Activated T-cell treated with anti-CD3 and anti-CD28 coated beads, Interleukin-2, amount 50 U/mL, for 1 hour (primary cell): Measurements from ENCODE around the gene SLC7A4.
"Not testable (repeated sequence)": the region's sequence is repeated elsewhere in the genome, so short reads cannot be mapped to it uniquely, and the experiment has no call there.

Source experiments
- DNase-seq: peaks from one replicate; pipeline ENCODE4 v3.0.0-alpha.2; 2020

The SLC7A4 gene

DNA sequence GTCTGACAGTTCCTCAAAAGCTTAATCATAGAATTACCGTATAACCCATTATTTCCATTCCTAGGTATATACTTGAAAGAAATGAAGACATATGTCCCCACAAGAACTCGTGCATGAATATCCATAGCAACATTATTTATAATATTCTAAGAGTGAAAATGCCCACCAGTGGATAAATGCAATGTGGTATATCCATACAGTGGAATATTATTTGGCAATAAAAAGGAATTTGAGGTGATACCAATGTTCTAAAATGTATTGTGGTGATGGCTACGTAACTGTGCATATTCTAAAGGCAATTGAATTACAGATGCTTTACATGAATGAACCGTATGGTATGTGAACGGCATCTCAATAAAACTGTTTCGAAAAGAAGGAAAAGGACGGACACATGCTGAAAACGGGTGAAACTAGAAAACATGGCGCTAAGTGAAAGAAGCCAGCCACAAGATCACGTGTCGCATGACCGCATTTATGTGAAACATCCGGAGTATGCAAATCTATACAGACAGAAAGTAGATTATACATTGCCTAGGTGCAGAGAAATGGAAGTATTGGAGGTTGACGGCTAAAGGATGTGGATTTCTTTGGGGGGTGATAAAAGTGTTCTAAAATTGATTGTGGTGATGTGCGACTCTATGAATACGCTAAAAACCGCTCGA is 29.4 kb upstream of the SLC7A4 start:
- not testable (repeated sequence) for DNase-seq

DNA sequence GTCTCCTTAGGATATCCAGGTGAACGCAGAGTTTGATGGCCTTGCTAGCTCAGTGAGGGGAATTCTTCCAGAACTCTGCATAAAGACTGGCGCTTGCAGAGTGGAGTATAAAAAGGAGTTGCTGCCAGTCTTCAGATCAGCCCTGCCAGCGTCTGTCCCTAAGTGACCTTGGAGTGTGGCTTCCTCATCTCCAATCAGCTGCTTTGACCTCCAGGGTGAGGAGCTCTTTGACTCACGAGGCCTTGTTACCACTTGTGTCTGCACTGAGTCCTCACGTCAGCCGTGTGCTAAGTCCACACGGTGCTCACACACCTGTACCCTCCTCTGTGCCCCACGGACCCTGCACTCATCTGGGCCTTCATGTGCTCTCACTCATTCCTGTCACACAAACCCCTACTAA is 28.0 kb upstream of the SLC7A4 start:
- DNase-seq: not testable (repeated sequence)

GRCh38 chr22:21055880-21056319 is 23.5 kb upstream of the SLC7A4 start:
- no peak for DNase-seq

DNA sequence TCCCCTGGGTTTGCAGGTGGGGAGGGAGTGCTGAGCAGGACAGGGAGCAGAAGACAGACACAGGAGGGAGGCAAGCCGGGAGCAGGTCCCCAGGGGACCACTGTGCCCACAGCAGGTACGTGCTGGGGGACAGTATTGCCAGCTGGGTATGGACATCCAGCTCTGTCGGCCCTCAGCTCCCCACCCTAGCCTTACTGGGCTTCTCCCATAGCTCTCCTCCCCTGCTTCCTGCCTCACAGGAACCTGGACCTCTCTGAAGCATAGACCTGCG is 23.1 kb upstream of the SLC7A4 start:
- DNase-seq: no peak

- no peak for DNase-seq
Measured at GRCh38 chr22:21054714-21055563, 22.6 kb upstream of the SLC7A4 start.

- DNase-seq: no peak
Measured at GRCh38 chr22:21054046-21054713, 21.8 kb upstream of the SLC7A4 start.

DNA sequence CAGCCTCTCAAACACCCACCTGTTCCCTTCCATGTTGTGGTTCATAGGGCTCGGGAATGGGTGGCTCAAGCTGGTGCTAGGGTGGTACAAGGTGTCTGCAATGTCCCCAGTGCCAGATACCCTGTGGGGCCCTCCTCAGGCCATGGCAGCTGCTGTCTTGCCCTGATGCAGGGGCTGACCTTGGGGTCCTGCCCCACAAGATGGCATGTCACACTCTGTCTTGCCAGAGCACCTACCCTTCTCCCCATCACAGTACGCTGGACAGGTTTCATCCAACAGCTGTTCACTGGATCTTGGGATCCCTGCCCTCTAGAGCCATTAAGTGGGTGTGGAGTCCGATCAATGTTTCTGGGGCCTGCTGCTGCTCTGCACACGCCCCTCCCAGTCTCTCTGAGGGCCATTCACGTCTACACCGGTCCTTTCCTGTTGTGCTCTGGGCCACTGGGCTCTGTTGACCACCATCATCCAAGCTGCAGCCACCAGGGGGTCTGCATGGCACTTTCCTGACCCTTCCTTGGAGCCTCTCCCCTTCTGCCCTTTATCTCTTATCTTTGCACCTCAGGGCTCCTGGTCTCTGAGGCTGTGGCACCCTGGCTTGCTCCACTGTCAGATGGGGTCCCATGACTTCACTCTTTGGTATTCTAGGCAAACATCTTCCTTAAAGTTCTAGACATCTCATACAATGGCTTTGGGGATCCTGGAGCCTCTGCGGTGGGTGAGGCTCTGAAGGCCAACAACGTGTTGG is 20.5 kb upstream of the SLC7A4 start:
- DNase-seq: no peak

GRCh38 chr22:21051831-21052400 is 19.6 kb upstream of the SLC7A4 start:
- DNase-seq: no peak

DNA sequence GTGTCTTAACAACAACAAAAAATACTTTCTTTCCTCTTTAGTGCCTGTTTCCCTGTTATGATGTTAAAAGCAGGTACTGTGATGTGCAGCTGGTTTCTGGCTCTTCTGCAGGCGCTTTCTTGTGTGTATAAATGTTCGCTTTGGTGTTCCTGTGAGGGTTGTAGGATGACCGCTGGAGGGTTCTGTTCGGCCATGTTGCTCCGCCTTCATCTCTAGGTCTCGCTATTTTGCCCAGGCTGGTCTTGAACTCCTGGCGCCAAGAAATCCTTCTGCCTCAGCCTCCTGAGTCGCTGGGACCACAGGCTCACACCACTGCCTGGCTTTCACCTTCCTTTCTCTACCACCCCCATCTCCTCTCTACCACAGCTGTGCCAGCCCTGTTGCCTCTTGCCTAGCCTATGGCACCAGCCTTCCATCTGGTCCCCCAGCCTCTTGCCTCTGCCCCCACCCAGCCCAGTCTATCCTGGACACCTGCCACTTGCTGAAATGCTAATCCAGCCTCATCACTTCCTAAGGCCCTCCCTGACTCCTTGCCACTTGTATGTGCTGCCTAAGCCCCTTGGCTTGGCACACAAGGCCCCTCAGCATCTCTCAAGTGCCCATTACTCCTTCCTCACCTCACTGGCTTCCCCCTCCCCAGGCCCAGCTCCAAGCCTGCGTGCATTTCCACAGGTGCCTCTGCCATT is 18.9 kb upstream of the SLC7A4 start:
- DNase-seq: no peak

- DNase-seq: not testable (repeated sequence)
Measured at GRCh38 chr22:21048965-21049364, 16.6 kb upstream of the SLC7A4 start.

DNA sequence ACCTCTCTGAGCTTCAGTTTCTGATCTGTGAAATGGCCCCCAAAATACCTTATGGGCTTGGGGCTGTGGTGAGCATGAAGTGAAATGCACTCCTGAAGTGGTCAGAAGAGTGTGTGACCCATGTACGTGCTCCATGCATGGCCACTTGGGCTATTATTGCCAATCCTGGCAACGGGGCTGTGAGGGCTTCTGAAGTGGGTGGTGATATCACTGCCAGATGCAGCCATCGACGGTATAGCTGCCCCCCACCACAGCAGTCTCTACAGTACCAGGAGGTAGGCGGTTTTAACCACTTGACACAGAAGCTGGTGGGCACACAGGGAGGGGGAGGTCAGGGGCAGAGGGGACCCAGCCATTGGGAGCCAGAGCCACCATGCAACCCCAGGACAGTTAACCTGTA is 16.1 kb upstream of the SLC7A4 start:
- DNase-seq: not testable (repeated sequence)

DNA sequence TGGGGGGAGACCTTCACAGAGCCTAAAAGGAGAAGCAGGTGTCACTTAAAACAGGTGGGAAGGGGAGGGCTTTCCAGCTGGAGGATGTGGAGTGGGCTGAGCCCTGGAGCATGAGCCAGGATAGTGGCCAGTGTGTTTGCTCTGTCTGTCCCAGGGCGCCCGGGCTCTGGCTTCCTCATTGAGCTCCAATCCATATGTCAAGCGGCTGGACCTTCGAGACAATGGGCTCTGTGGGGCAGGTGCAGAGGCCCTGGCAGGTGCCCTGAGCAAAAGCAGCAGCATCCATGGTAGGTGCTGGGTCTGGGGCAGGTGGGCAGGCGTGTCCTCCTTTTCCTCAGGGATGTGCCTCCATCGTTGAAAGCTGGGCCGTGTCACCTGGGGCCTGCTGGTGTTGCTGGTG is 15.4 kb upstream of the SLC7A4 start:
- no peak for DNase-seq

GRCh38 chr22:21047035-21047661 is 14.8 kb upstream of the SLC7A4 start:
- no peak for DNase-seq

DNA sequence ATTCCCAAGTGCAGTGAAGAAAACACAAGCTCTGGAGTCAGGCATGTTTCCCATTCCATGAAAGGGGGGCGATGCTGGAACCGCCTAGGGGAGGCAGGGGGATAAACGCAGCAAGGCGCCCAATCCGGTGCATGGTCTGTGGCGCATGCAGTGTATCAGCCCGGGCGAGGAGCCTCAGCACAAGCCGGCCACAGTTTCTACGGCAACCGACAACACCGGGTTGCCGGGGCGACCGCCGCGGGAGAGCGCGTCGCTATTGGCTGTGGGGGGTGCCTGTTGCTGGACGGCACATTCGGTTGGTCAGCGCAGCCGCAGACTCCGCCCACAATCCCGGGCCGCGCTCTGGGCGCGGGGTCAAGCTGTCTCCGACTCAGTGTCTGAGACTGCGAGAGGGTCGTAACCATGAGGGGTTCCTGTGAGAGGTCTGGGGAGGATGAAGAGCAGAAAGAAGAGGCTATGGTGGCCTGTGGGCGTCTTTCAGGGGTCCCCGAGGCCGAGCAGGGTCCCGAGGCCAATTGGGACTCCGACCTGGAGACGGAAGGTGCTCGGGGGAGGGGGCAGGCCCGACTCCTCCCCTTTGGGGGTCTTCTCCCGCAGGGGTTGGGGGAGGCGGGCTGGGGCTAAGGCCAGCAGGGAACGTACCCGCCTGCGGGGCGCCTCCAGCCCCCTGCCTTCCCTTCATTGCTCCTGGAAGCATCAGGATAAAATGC is 13.4 kb upstream of the SLC7A4 start, which contains the start of gene LRRC74B:
Gene LRRC74B (plus strand): TSS at position 362 of the 710 bp plus-strand sequence. CDS start 41 bp downstream, at position 403.
- peak; percentile 71 for DNase-seq

DNA sequence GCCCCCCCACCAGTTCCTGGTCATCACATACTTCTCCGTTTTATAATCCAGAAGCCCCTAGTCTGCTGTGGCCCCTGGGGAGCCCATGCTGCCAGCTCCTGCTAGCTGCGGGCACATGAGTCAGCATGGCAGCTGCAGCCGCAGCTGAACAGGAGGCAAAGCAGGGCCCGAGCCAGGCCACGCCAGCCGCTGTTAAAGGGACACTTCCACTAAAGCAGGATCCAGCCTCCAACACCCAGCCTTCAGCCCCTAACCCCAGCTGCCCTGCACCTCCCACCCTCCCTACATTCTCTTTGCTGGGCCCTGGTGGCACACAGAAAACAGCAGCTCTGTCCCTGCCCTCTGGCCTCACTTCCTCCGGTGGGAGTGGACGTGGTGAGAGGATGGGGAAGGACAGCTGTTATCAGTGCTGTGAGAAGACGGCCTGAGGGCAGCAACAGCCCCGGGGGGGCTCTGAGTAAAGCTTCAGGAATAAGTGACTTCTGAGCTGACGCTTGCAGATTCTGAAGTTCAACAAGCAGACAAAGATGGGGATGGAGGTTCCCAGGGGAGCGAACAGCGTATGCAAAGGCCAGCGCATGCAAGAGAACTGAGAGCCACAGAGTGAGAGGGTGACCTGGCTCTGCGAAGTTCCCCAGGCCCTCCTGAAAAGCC is 12.7 kb upstream of the SLC7A4 start:
- DNase-seq: no peak

DNA sequence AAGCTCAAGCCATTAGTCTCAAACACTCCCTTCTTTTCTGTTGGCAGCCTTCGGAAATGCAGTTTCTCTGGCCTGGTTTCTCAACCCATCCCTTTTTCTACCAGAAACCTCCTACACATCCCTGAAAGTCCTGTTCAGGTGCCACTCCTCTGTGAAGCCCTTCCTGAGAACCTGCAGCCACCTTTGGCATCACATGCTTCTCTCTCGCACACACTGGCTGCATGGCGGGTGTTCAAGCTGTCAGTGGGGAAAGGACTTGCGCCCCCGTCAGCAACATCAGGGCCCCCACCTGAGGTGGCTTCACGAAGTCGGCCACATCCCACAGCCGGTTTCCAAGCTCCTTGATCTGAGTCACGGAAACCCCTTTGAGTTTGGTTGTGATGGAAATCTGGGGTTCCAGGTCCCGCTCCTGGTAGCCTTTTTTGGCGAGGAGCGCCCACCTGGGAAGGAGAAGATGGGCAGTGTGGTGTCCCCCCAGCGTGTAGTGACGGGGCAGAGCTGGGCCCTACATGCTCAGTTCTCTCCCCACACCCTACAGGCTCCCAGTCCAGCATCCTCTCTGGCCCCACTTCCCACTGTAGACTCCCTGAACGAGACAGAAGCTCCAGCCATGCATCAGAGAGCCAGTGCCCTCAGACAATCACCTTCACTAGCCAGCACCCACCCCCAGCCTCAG is 11.6 kb upstream of the SLC7A4 start:
- DNase-seq: no peak

DNA sequence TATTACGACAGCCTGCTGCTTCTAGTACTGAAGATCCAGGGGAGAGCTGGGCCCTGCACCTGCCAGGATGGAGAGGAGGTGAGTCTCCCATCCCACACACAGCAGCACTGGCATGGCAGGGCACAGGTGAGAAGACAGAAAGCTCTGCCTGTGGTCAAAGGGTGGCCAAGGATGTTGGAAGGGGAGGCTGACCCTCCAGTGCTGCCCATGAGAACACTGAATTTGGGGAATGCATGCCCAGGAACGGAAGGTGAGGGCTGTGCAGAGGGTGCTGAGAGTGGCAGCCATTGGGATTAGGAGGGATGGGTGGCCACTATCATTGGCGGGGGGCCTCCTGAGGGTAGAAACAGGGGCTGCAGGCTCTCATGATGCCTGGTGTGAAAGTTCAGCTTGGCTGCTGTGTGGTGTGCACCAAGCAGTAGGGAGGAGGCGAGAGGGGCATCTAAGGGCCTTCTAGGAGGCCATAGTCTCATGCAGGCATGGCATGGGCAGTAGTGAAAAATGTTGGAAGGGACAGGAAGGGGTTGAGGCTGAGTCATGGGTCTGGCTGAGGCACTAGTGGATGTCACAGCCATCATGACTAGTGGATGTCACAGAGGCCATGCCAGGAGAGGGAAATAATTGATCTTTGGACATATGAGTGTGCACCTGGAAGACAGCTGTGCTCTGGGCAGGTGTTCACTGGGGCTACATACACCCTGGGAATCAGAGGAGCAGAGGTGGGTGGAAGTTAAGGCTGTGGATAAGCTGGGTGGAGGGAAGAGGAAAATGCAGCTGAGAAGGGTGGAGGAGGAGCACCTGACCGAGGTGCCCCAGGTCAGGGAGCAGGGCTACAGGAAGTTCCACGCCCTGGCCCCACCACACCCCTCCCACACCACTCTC is 10.9 kb upstream of the SLC7A4 start:
- no peak for DNase-seq

DNA sequence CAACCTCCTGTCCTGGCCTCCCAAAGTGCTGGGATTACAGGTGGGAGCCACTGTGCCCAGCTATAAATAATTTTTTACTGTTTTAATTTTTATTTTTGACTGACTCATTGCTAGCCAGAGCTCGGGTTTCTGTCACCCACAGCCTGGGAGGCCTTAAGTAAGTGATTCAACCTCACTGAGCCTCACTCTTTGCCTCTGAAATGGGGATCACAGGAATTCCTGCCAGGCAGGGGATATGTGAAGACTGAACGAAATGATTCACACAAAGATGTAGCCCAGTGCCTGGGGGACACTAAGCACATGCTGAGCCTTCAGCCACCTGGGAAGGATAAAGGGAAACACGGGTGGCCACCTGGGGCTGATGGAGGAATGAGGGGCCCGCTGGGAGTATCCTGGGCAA is 9.6 kb upstream of the SLC7A4 start:
- no peak for DNase-seq

DNA sequence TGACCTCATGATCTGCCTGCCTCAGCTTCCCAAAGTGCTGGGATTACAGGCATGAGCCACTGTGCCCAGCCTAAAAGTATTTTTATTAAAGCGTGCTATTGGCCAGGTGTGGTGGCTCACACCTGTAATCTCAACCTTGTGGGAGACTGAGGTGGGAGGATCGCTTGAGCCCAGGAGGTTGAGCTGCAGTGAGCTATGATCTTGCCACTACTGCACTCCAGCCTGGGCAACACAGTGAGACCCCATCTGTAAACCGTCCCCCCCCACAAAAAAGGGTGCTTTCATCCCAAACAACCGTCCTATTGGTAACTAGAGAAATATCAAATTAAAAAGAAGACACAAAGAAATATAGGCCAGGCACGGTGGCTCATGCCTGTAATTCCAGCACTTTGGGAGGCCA is 6.8 kb upstream of the SLC7A4 start:
- not testable (repeated sequence) for DNase-seq
